DND-41 (cell line): ENCODE results near the gene TNS3.

ENCODE experiments used
- ATAC-seq: fragments of 200-7000 bp; cut with Tn5 transposase; 3 replicates; pipeline ENCODE4 v1.9.1; 2021; ENCODE audit warnings: low read depth; ENCODE audit not compliant: insufficient read depth
- DNase-seq: peaks from one replicate; pipeline ENCODE4 v3.0.0-alpha.2; 2020
- H2AFZ ChIP-seq: 2 replicates; pipeline ENCODE4 v1.6.0; 2012; ENCODE audit warnings: low read depth, low read length
- H3K27ac ChIP-seq: 2 replicates; pipeline ENCODE4 v1.5.1; 2012; ENCODE audit warnings: low read length, inconsistent platforms
- H3K27me3 ChIP-seq: fragments of 200-600 bp; sonication (generic); 2 replicates; pipeline ENCODE4 v1.6.0; 2012; ENCODE audit warnings: low read length, mild to moderate bottlenecking, inconsistent platforms; ENCODE audit not compliant: insufficient read depth, poor library complexity
- H3K36me3 ChIP-seq: 2 replicates; pipeline ENCODE4 v1.5.1; 2012; ENCODE audit warnings: low read length, inconsistent platforms; ENCODE audit not compliant: insufficient read depth
- H3K4me1 ChIP-seq: 2 replicates; pipeline ENCODE4 v1.5.1; 2012; ENCODE audit warnings: mild to moderate bottlenecking, low read length; ENCODE audit not compliant: insufficient read depth
- H3K4me2 ChIP-seq: 2 replicates; pipeline ENCODE4 v1.6.0; 2012; ENCODE audit warnings: mild to moderate bottlenecking, moderate library complexity, low read length, inconsistent platforms; ENCODE audit not compliant: insufficient read depth
- H3K4me3 ChIP-seq, 2 experiments: fragments of 200-600 bp in 1 of 2; shearing (Covaris generic) in 1 of 2; 2 replicates each; pipeline ENCODE4 v1.5.1; 2012 to 2016; ENCODE audit warnings: inconsistent platforms in 2 of 2, low read length in 2 of 2, mild to moderate bottlenecking in 2 of 2, low read depth in 1 of 2, moderate library complexity in 1 of 2
- H3K79me2 ChIP-seq: 2 replicates; pipeline ENCODE4 v1.6.0; 2012; ENCODE audit warnings: low read length, inconsistent platforms; ENCODE audit not compliant: insufficient read depth
- H3K9ac ChIP-seq: 2 replicates; pipeline ENCODE4 v1.6.0; 2012; ENCODE audit warnings: low read depth, mild to moderate bottlenecking, inconsistent platforms, low read length, moderate library complexity
- H3K9me3 ChIP-seq: 2 replicates; pipeline ENCODE4 v1.5.1; 2012; ENCODE audit warnings: low read length, moderate library complexity, mild to moderate bottlenecking, inconsistent platforms; ENCODE audit not compliant: insufficient read depth, severe bottlenecking
- H4K20me1 ChIP-seq: 2 replicates; pipeline ENCODE4 v1.6.0; 2012; ENCODE audit warnings: low read length; ENCODE audit not compliant: insufficient read depth
- CTCF ChIP-seq: IDR thresholded peaks from 2 replicates; pipeline ENCODE4 v1.5.1; 2012; ENCODE audit warnings: borderline replicate concordance, low read length, moderate library complexity, mild to moderate bottlenecking; ENCODE audit not compliant: poor library complexity, severe bottlenecking; ENCODE audit errors: extremely low read depth
- EZH2 ChIP-seq: IDR thresholded peaks from 3 replicates; pipeline ENCODE4 v1.6.1; 2012; ENCODE audit warnings: borderline replicate concordance, low read depth, mild to moderate bottlenecking, moderate library complexity, low read length, inconsistent platforms; ENCODE audit not compliant: severe bottlenecking

TNS3 gene

GRCh38 chr7:47452295-47452694 lies 129.6 kb downstream of the TNS3 start:
- H3K36me3 ChIP-seq, result no peaks in the 10 kb centered on the region
- no peak overlapping the region for H3K9ac ChIP-seq
- no peak for ATAC-seq

GRCh38 chr7:47451851-47452205 lies 130.1 kb downstream of the TNS3 start:
- ATAC-seq, result no peak
- H3K36me3 ChIP-seq, result no peaks in the 10 kb centered on the region
- DNase-seq, result no peak
- no peaks in the 10 kb centered on the region for H3K9me3 ChIP-seq
- no peak overlapping the region for H3K9ac ChIP-seq
- H3K27me3 ChIP-seq, result no peaks in the 10 kb centered on the region
- no peak overlapping the region for H3K27ac ChIP-seq
- H2AFZ ChIP-seq, result no peak overlapping the region
- H4K20me1 ChIP-seq, result no peaks in the 10 kb centered on the region
- TF ChIP-seq EZH2, result no peak
- TF ChIP-seq CTCF, result no peak
- H3K79me2 ChIP-seq, result no peaks in the 10 kb centered on the region
- no peak overlapping the region for H3K4me2 ChIP-seq
- H3K4me3 ChIP-seq, result no peak overlapping the region
- H3K4me1 ChIP-seq, result no peaks in the 10 kb centered on the region

More at GRCh38 chr7:47452295-47452694, 129.6 kb downstream of the TNS3 start:
- DNase-seq, result no peak
- Histone ChIP-seq H4K20me1 (no peaks in the 10 kb centered on the region), H3K4me1 (no peaks in the 10 kb centered on the region), H3K4me3 (no peak overlapping the region), H2AFZ (no peak overlapping the region), H3K27ac (no peak overlapping the region), H3K4me2 (no peak overlapping the region), H3K27me3 (no peaks in the 10 kb centered on the region), H3K79me2 (no peaks in the 10 kb centered on the region), H3K9me3 (no peaks in the 10 kb centered on the region)
- TF ChIP-seq CTCF (no peak), EZH2 (no peak)

GRCh38 chr7:47449810-47450590 lies 131.9 kb downstream of the TNS3 start:
- Histone ChIP-seq H2AFZ (no peak overlapping the region), H3K27me3 (no peaks in the 10 kb centered on the region), H3K4me2 (no peak overlapping the region), H3K36me3 (no peaks in the 10 kb centered on the region), H4K20me1 (no peaks in the 10 kb centered on the region), H3K79me2 (no peaks in the 10 kb centered on the region), H3K9ac (no peak overlapping the region), H3K27ac (no peak overlapping the region), H3K4me1 (no peaks in the 10 kb centered on the region), H3K4me3 (no peak overlapping the region), H3K9me3 (no peaks in the 10 kb centered on the region)
- ATAC-seq (no peak), DNase-seq (no peak)
- TF ChIP-seq CTCF (no peak), EZH2 (no peak)

GRCh38 chr7:47448971-47449370 lies 132.9 kb downstream of the TNS3 start:
- H3K36me3 ChIP-seq, result no peaks in the 10 kb centered on the region
- no peak overlapping the region for H3K4me2 ChIP-seq
- H3K79me2 ChIP-seq, result no peaks in the 10 kb centered on the region
- TF ChIP-seq CTCF (no peak), EZH2 (no peak)
- no peaks in the 10 kb centered on the region for H4K20me1 ChIP-seq
- no peak overlapping the region for H3K9ac ChIP-seq
- DNase-seq (no peak), ATAC-seq (no peak)
- no peaks in the 10 kb centered on the region for H3K27me3 ChIP-seq
- H3K9me3 ChIP-seq, result no peaks in the 10 kb centered on the region
- H2AFZ ChIP-seq, result no peak overlapping the region
- H3K4me3 ChIP-seq, result no peak overlapping the region
- H3K4me1 ChIP-seq, result no peaks in the 10 kb centered on the region
- no peak overlapping the region for H3K27ac ChIP-seq
